Body of pancreas (tissue), 4 donors: ENCODE measurements around the gene FAM163A. TPM values are rescaled to one million over a fixed set of nuclear protein-coding genes. Genes with fewer than 3 reads are reported as not detected.

Experiments
- ATAC-seq: fragments of 150-250 bp; one replicate; pipeline ENCODE4 v1.9.1; 2016
- DNase-seq, 4 donors: peaks; one replicate each; pipeline ENCODE4 v3.0.0-alpha.2; 2019
- H3K27ac ChIP-seq, 4 donors: fragments of 200-600 bp; sonication (generic); 1 replicate in 3 of 4; 2 replicates in 1 of 4; pipeline versions ENCODE4 v1.5.1 to v1.6.1; 2016 to 2019; ENCODE audit warnings: mild to moderate bottlenecking in 1 of 4, mixed read lengths in 1 of 4, moderate library complexity in 1 of 4
- H3K27me3 ChIP-seq, 2 donors: fragments of 200-600 bp; sonication (generic); one replicate each; pipeline ENCODE4 v1.6.0; 2016; ENCODE audit warnings: mild to moderate bottlenecking in 1 of 2
- H3K36me3 ChIP-seq, 2 donors: fragments of 200-600 bp; sonication (generic); replicated peaks in 1 of 2; 2 replicates each; pipeline ENCODE4 v1.5.1; 2016; ENCODE audit warnings: low read depth in 2 of 2; ENCODE audit not compliant: insufficient read depth in 1 of 2
- H3K4me1 ChIP-seq: fragments of 200-600 bp; sonication (generic); one replicate; pipeline ENCODE4 v1.6.0; 2016
- H3K4me3 ChIP-seq, 2 donors: fragments of 200-600 bp; sonication (generic); 1 replicate in 1 of 2; 2 replicates in 1 of 2; pipeline ENCODE4 v1.5.1; 2016 to 2019
- H3K9me3 ChIP-seq, 3 donors: fragments of 200-600 bp; sonication (generic); 1 replicate in 2 of 3; 2 replicates in 1 of 3; pipeline ENCODE4 v1.5.1; 2016
- CTCF ChIP-seq, 7 experiments: fragments of 450-650 bp in 4 of 7; fragments of 200-600 bp in 3 of 7; sonication (generic) in 3 of 7; IDR thresholded peaks; one replicate each; pipeline ENCODE4 v1.5.1; 2016 to 2019; ENCODE audit warnings: antibody characterized with exemption in 7 of 7
- POLR2A ChIP-seq, 3 donors: fragments of 450-650 bp; IDR thresholded peaks; one replicate each; pipeline ENCODE4 v1.6.1; 2016; ENCODE audit warnings: antibody characterized with exemption in 3 of 3, mild to moderate bottlenecking in 2 of 3
- WGBS, 2 donors: methylation state at CpG; one replicate each; pipeline ENCODE4 v1.1.5; 2017; 5-methylcytosine and 5-hydroxymethylcytosine counted together
- intact Hi-C: fragments of 100-400 bp; cut with DNase I; formaldehyde crosslinking; loops from one replicate; pipeline ENCODE4 v1.15.1; 2023
- total RNA-seq, 2 donors: library from RNA; depleted of rRNA; stranded (reverse); fragments of >200 nt; gene quantifications; one replicate each; pipeline ENCODE4 v1.1.0, GENCODE V29; 2016

The FAM163A gene
- total RNA-seq, 2 donors from 2014 or later = 0.26 TPM; not detected in 1

- peak overlapping the region in 1 of 2 donors; percentile 12 for H3K4me3 ChIP-seq
- H3K27ac ChIP-seq = no peak overlapping the region
- H3K36me3 ChIP-seq = no peaks in the 10 kb centered on the region
- no peaks in the 10 kb centered on the region for H3K9me3 ChIP-seq
- DNase-seq (peak in 1 of 4 donors; percentile 6), ATAC-seq (peak; percentile 30)
- TF ChIP-seq CTCF (IDR thresholded peaks at IDR 0.05) (no peak), POLR2A (IDR thresholded peaks at IDR 0.05) (no peak)
- 2 to 4% methylated on average over 32 to 63 of the region's 85 CpGs for WGBS, 2 donors
- H3K4me1 ChIP-seq = peaks cover 21% of the 10 kb centered on the region
- H3K27me3 ChIP-seq = peaks cover 0 to 23% of the 10 kb centered on the region in 2 donors
- intact Hi-C loops = no loop called here
These were observed 749 bp downstream of the FAM163A start for GRCh38 chr1:179743679-179744400.

GRCh38 chr1:179744401-179745130 is 1.5 kb downstream of the FAM163A start:
- Histone ChIP-seq H3K27ac (no peak overlapping the region), H3K9me3 (no peaks in the 10 kb centered on the region), H3K4me1 (peaks cover 21% of the 10 kb centered on the region), H3K27me3 (peaks cover 0 to 23% of the 10 kb centered on the region in 2 donors), H3K36me3 (no peaks in the 10 kb centered on the region), H3K4me3 (no peak overlapping the region)
- intact Hi-C loops = no loop called here
- no peak for DNase-seq
- no peak for TF ChIP-seq POLR2A (IDR thresholded peaks at IDR 0.05)
- no peak for TF ChIP-seq CTCF (IDR thresholded peaks at IDR 0.05)
- no peak for ATAC-seq
- 24 to 25% methylated on average over 12 to 31 of the region's 37 CpGs for WGBS, 2 donors

GRCh38 chr1:179745131-179745611 is 2.1 kb downstream of the FAM163A start:
- H3K9me3 ChIP-seq = no peaks in the 10 kb centered on the region
- peaks cover 0 to 23% of the 10 kb centered on the region in 2 donors for H3K27me3 ChIP-seq
- H3K27ac ChIP-seq = no peak overlapping the region
- ATAC-seq (no peak), DNase-seq (no peak)
- intact Hi-C loops = no loop called here
- H3K4me1 ChIP-seq = peaks cover 21% of the 10 kb centered on the region
- TF ChIP-seq CTCF (IDR thresholded peaks at IDR 0.05) = no peak
- TF ChIP-seq POLR2A (IDR thresholded peaks at IDR 0.05) = no peak
- H3K36me3 ChIP-seq = no peaks in the 10 kb centered on the region
- 72 to 73% methylated on average over 6 to 8 of the region's 8 CpGs for WGBS, 2 donors
- H3K4me3 ChIP-seq = no peak overlapping the region

- intact Hi-C loops = no loop called here
- Histone ChIP-seq H3K9me3 (no peaks in the 10 kb centered on the region), H3K27ac (no peak overlapping the region), H3K36me3 (no peaks in the 10 kb centered on the region), H3K27me3 (peaks cover 0 to 23% of the 10 kb centered on the region in 2 donors), H3K4me1 (peaks cover 21% of the 10 kb centered on the region), H3K4me3 (no peak overlapping the region)
- no peak for TF ChIP-seq CTCF (IDR thresholded peaks at IDR 0.05)
- no peak for TF ChIP-seq POLR2A (IDR thresholded peaks at IDR 0.05)
- ATAC-seq (no peak), DNase-seq (no peak)
- 61 to 68% methylated on average over 4 of the region's 4 CpGs for WGBS, 2 donors
These were observed 2.7 kb downstream of the FAM163A start for GRCh38 chr1:179745743-179746142.
